Right renal pelvis (tissue), 4 donors: ENCODE results near the gene GPHA2. TPM values are rescaled to one million over a fixed set of nuclear protein-coding genes. Genes with fewer than 3 reads are reported as not detected.

Source experiments
- DNase-seq, 4 donors: peaks; one replicate each; pipeline ENCODE4 v3.0.0-alpha.2; 2013; ENCODE audit warnings: low read depth in 4 of 4, low spot score in 3 of 4, missing footprints in 1 of 4
- polyA plus RNA-seq, 4 donors: library from polyadenylated mRNA; unstranded; fragments of 120-200 nt; gene quantifications; one replicate each; pipeline ENCODE4 v1.2.1, GENCODE V29; 2013; ENCODE audit not compliant: insufficient read length in 4 of 4

The GPHA2 gene
- polyA plus RNA-seq, 4 donors = 0.54 to 2.8 (median 1.9) TPM

- DNase-seq = no peak
Observed at GRCh38 chr11:64931290-64931689, 4.4 kb downstream of the GPHA2 start.

- no peak for DNase-seq
Observed at GRCh38 chr11:64930340-64930739, 5.4 kb downstream of the GPHA2 start.

- DNase-seq = no peak
Observed at GRCh38 chr11:64929625-64930024, 6.1 kb downstream of the GPHA2 start.

- DNase-seq = no peak
Observed at GRCh38 chr11:64928957-64929356, 6.7 kb downstream of the GPHA2 start.

- no peak for DNase-seq
Observed at GRCh38 chr11:64926689-64927088, 9.0 kb downstream of the GPHA2 start.

- no peak for DNase-seq
Observed at GRCh38 chr11:64925536-64926436, 9.9 kb downstream of the GPHA2 start.

GRCh38 chr11:64924910-64925284 lies 10.8 kb downstream of the GPHA2 start:
- no peak for DNase-seq

GRCh38 chr11:64923944-64924909 lies 11.5 kb downstream of the GPHA2 start, which contains the start of gene PPP2R5B:
Gene PPP2R5B (plus strand): TSS chr11:64924689. CDS start chr11:64925735, 1,046 bp downstream.
- DNase-seq = peak; percentile 74 to 80 (median 78)

- no peak for DNase-seq
Observed at GRCh38 chr11:64923151-64923661, 12.5 kb downstream of the GPHA2 start.

GRCh38 chr11:64921384-64921783 lies 14.3 kb downstream of the GPHA2 start:
- DNase-seq = no peak

GRCh38 chr11:64920124-64920523 lies 15.6 kb downstream of the GPHA2 start:
- DNase-seq = no peak

GRCh38 chr11:64919627-64920026 lies 16.1 kb downstream of the GPHA2 start:
- DNase-seq = no peak

GRCh38 chr11:64918017-64918416 lies 17.7 kb downstream of the GPHA2 start:
- no peak for DNase-seq

- no peak for DNase-seq
Observed at GRCh38 chr11:64917663-64917995, 18.1 kb downstream of the GPHA2 start.

GRCh38 chr11:64916775-64917662 lies 18.7 kb downstream of the GPHA2 start, which contains the start of gene ATG2A:
Gene ATG2A (minus strand): TSS chr11:64917209. CDS start chr11:64917135, 74 bp downstream.
- DNase-seq = peak; percentile 97 to 99 (median 99)

- no peak for DNase-seq
Observed at GRCh38 chr11:64916040-64916774, 19.5 kb downstream of the GPHA2 start.

GRCh38 chr11:64915376-64915887 lies 20.3 kb downstream of the GPHA2 start:
- DNase-seq = no peak

GRCh38 chr11:64914123-64914522 lies 21.6 kb downstream of the GPHA2 start:
- DNase-seq = no peak

- DNase-seq = no peak
Observed at GRCh38 chr11:64913171-64913727, 22.4 kb downstream of the GPHA2 start.
